GM21423 (cell line): ENCODE data around the gene POLR1H.
"Not testable (repeated sequence)": the region's sequence is repeated elsewhere in the genome, so short reads cannot be mapped to it uniquely, and the experiment has no call there.

Source experiments
- ATAC-seq: cut with Tn5 transposase; IDR thresholded peaks from one replicate; pipeline ENCODE4 v1.9.1; 2021; ENCODE audit warnings: mild to moderate bottlenecking, moderate library complexity; ENCODE audit not compliant: unreplicated experiment

POLR1H gene

GRCh38 chr6:30061092-30061857 lies at the start of gene POLR1H:
POLR1H (plus strand) TSS chr6:30061265; CDS start chr6:30061525, 260 bp downstream.
- peak; percentile 84 for ATAC-seq

- ATAC-seq, result no peak
Measured at GRCh38 chr6:30013291-30013922, 47.7 kb upstream of the POLR1H start.

GRCh38 chr6:30019819-30020218 lies 41.2 kb upstream of the POLR1H start:
- ATAC-seq, result no peak

- ATAC-seq, result no peak
Measured at GRCh38 chr6:30020626-30021025, 40.4 kb upstream of the POLR1H start.

GRCh38 chr6:30022189-30022588 lies 38.9 kb upstream of the POLR1H start:
- no peak for ATAC-seq

- not testable (repeated sequence) for ATAC-seq
Measured at GRCh38 chr6:30022712-30023111, 38.4 kb upstream of the POLR1H start.

- ATAC-seq, result no peak
Measured at GRCh38 chr6:30025186-30025585, 35.9 kb upstream of the POLR1H start.

GRCh38 chr6:30029588-30029987 lies 31.5 kb upstream of the POLR1H start:
- ATAC-seq, result no peak

GRCh38 chr6:30031381-30031780 lies 29.7 kb upstream of the POLR1H start:
- no peak for ATAC-seq

GRCh38 chr6:30033440-30033839 lies 27.6 kb upstream of the POLR1H start:
- not testable (repeated sequence) for ATAC-seq

GRCh38 chr6:30035784-30036183 lies 25.3 kb upstream of the POLR1H start:
- ATAC-seq, result no peak

- ATAC-seq, result no peak
Measured at GRCh38 chr6:30037182-30037788, 23.8 kb upstream of the POLR1H start.

GRCh38 chr6:30041221-30041620 lies 19.8 kb upstream of the POLR1H start:
- ATAC-seq, result no peak

- no peak for ATAC-seq
Measured at GRCh38 chr6:30041821-30042220, 19.2 kb upstream of the POLR1H start.

GRCh38 chr6:30042476-30042875 lies 18.6 kb upstream of the POLR1H start:
- no peak for ATAC-seq

GRCh38 chr6:30042914-30043313 lies 18.2 kb upstream of the POLR1H start:
- no peak for ATAC-seq

GRCh38 chr6:30043744-30044143 lies 17.3 kb upstream of the POLR1H start:
- no peak for ATAC-seq

- no peak for ATAC-seq
Measured at GRCh38 chr6:30044630-30045029, 16.4 kb upstream of the POLR1H start.

- ATAC-seq, result no peak
Measured at GRCh38 chr6:30047220-30047619, 13.8 kb upstream of the POLR1H start.

- ATAC-seq, result no peak
Measured at GRCh38 chr6:30053682-30054081, 7.4 kb upstream of the POLR1H start.

- ATAC-seq, result no peak
Measured at GRCh38 chr6:30055513-30055912, 5.6 kb upstream of the POLR1H start.

- peak; percentile 19 for ATAC-seq
Measured at GRCh38 chr6:30060606-30061091, 416 bp upstream of the POLR1H start.
